H1 (cell line): ENCODE results near the gene COX7B2. TPM values are rescaled to one million over a fixed set of nuclear protein-coding genes. Genes with fewer than 3 reads are reported as not detected.
A peak's percentile ranks its signal among the peaks of the same experiment; 100 is the strongest.

ENCODE experiments used
- CTCF ChIA-PET: fragments of 300-600 bp; sonication (Branson Sonifier 250); formaldehyde crosslinking; loops from one replicate; lab custom pipeline; 2021; ENCODE audit not compliant: partially characterized antibody; lab: Charles Lee
- POLR2A ChIA-PET: fragments of 300-600 bp; sonication (Branson Sonifier 250); formaldehyde crosslinking; loops from one replicate; lab custom pipeline; 2021; ENCODE audit warnings: inconsistent platforms; ENCODE audit not compliant: partially characterized antibody; lab: Charles Lee
- DNase-seq, 2 experiments: peaks; one replicate each; pipeline versions ENCODE4 v3.0.0 to v3.0.0-alpha.2; 2010 to 2022; ENCODE audit warnings: low spot score in 2 of 2, low read depth in 1 of 2, mixed read lengths in 1 of 2
- FAIRE-seq: peaks from 2 replicates; lab custom pipeline; 2011; peaks lifted over from hg19 to GRCh38; lab: Jason Lieb, UNC
- H2AFZ ChIP-seq: 2 replicates; pipeline ENCODE4 v1.8.1; 2012; ENCODE audit warnings: low read length, inconsistent platforms
- H2AK5ac ChIP-seq: 2 replicates; pipeline ENCODE4 v1.6.1; 2013; ENCODE audit warnings: low read depth, low read length
- H2BK120ac ChIP-seq: replicated peaks from 2 replicates; pipeline ENCODE3; 2013; ENCODE audit warnings: low read depth, low read length, inconsistent platforms
- H2BK12ac ChIP-seq: 2 replicates; pipeline ENCODE4 v1.6.1; 2013; ENCODE audit warnings: low read depth, low read length
- H2BK15ac ChIP-seq: 2 replicates; pipeline ENCODE4 v1.6.1; 2013; ENCODE audit warnings: low read length
- H2BK20ac ChIP-seq: 2 replicates; pipeline ENCODE4 v1.6.1; 2013; ENCODE audit warnings: low read length
- H2BK5ac ChIP-seq: 2 replicates; pipeline ENCODE4 v1.6.1; 2013; ENCODE audit warnings: low read depth, low read length
- H3K14ac ChIP-seq: 2 replicates; pipeline ENCODE4 v1.6.1; 2013; ENCODE audit warnings: inconsistent platforms; ENCODE audit not compliant: insufficient read length
- H3K18ac ChIP-seq: 2 replicates; pipeline ENCODE4 v1.6.1; 2013; ENCODE audit warnings: low read length; ENCODE audit errors: extremely low read depth
- H3K23ac ChIP-seq: 2 replicates; pipeline ENCODE4 v1.6.1; 2013; ENCODE audit warnings: inconsistent platforms; ENCODE audit not compliant: insufficient read length
- H3K23me2 ChIP-seq: 2 replicates; pipeline ENCODE4 v1.6.1; 2013; ENCODE audit warnings: low read depth, low read length
- H3K27ac ChIP-seq: 2 replicates; pipeline ENCODE4 v1.6.1; 2011; ENCODE audit warnings: low read depth, low read length, inconsistent platforms
- H3K27me3 ChIP-seq, 4 experiments: replicated peaks in 1 of 4; 1 replicate in 1 of 4; 2 replicates in 3 of 4; pipeline versions ENCODE4 v1.6.1 to v1.8.1; 2011 to 2013; ENCODE audit warnings: low read length in 3 of 4, mild to moderate bottlenecking in 3 of 4, inconsistent platforms in 2 of 4, mixed read lengths in 2 of 4, moderate library complexity in 1 of 4; ENCODE audit not compliant: control insufficient read depth in 3 of 4, insufficient read depth in 3 of 4; ENCODE audit errors: extremely low read depth in 1 of 4
- H3K36me3 ChIP-seq, 4 experiments: 2 replicates each; pipeline versions ENCODE4 v1.6.1 to v1.8.1; 2011 to 2013; ENCODE audit warnings: mild to moderate bottlenecking in 4 of 4, low read length in 3 of 4, moderate library complexity in 2 of 4, control low read depth in 1 of 4, inconsistent platforms in 1 of 4; ENCODE audit not compliant: insufficient read depth in 4 of 4, control insufficient read depth in 2 of 4
- H3K4ac ChIP-seq: replicated peaks from 2 replicates; pipeline ENCODE3; 2013; ENCODE audit warnings: low read length, low read depth, mixed read lengths, inconsistent platforms; ENCODE audit not compliant: insufficient read length
- H3K4me1 ChIP-seq, 4 experiments: replicated peaks in 1 of 4; 1 replicate in 1 of 4; 2 replicates in 3 of 4; pipeline versions ENCODE4 v1.6.1 to v1.8.1; 2011 to 2013; ENCODE audit warnings: low read length in 3 of 4, inconsistent platforms in 2 of 4, mixed read lengths in 1 of 4; ENCODE audit not compliant: insufficient read depth in 4 of 4, control insufficient read depth in 3 of 4
- H3K4me2 ChIP-seq, 2 experiments: 2 replicates each; pipeline versions ENCODE4 v1.6.1 to v1.8.1; 2011 to 2013; ENCODE audit warnings: low read depth in 2 of 2, low read length in 2 of 2, control low read depth in 1 of 2, inconsistent platforms in 1 of 2, mild to moderate bottlenecking in 1 of 2; ENCODE audit not compliant: insufficient read depth in 1 of 2
- H3K4me3 ChIP-seq, 4 experiments: fragments of 200-600, 300-600 bp in 1 of 4; sonication (generic), shearing (Covaris generic), sonication (Bioruptor Twin) in 1 of 4; 2 replicates each; pipeline versions ENCODE4 v1.5.1 to v1.8.1; 2011 to 2016; ENCODE audit warnings: low read length in 4 of 4, low read depth in 3 of 4, control low read depth in 2 of 4, inconsistent platforms in 2 of 4, mild to moderate bottlenecking in 2 of 4, mixed read lengths in 1 of 4, moderate library complexity in 1 of 4; ENCODE audit not compliant: insufficient read depth in 2 of 4; ENCODE audit errors: extremely low read depth in 1 of 4
- H3K56ac ChIP-seq: replicated peaks from 2 replicates; pipeline ENCODE3; 2013; ENCODE audit warnings: low read depth, mild to moderate bottlenecking, mixed read lengths, low read length, inconsistent platforms; ENCODE audit not compliant: insufficient read length
- H3K79me1 ChIP-seq: 2 replicates; pipeline ENCODE4 v1.6.1; 2013; ENCODE audit warnings: low read depth, low read length, control low read depth
- H3K79me2 ChIP-seq, 2 experiments: 2 replicates each; pipeline versions ENCODE4 v1.6.1 to v1.8.1; 2012 to 2013; ENCODE audit warnings: low read length in 2 of 2, mild to moderate bottlenecking in 2 of 2, inconsistent platforms in 1 of 2; ENCODE audit not compliant: insufficient read depth in 2 of 2, control insufficient read depth in 1 of 2
- H3K9ac ChIP-seq, 4 experiments: replicated peaks in 1 of 4; 1 replicate in 1 of 4; 2 replicates in 3 of 4; pipeline versions ENCODE4 v1.6.1 to v1.8.1; 2011 to 2013; ENCODE audit warnings: low read depth in 3 of 4, low read length in 3 of 4, control low read depth in 2 of 4, mild to moderate bottlenecking in 2 of 4, moderate library complexity in 2 of 4, inconsistent platforms in 1 of 4; ENCODE audit errors: extremely low read depth in 1 of 4
- H3K9me3 ChIP-seq, 2 experiments: 2 replicates each; pipeline versions ENCODE4 v1.6.1 to v1.8.1; 2012 to 2013; ENCODE audit warnings: mild to moderate bottlenecking in 2 of 2, moderate library complexity in 2 of 2, control low read depth in 1 of 2, inconsistent platforms in 1 of 2, low read depth in 1 of 2, low read length in 1 of 2, mixed read lengths in 1 of 2; ENCODE audit not compliant: insufficient read depth in 2 of 2
- H4K20me1 ChIP-seq, 2 experiments: replicated peaks in 1 of 2; 2 replicates each; pipeline versions ENCODE3 to v1.8.1; 2011 to 2013; ENCODE audit warnings: inconsistent platforms in 2 of 2, low read length in 2 of 2, mild to moderate bottlenecking in 1 of 2; ENCODE audit not compliant: insufficient read depth in 2 of 2, control insufficient read depth in 1 of 2
- H4K5ac ChIP-seq: 2 replicates; pipeline ENCODE4 v1.6.1; 2013; ENCODE audit warnings: low read length, low read depth, mixed read lengths, inconsistent platforms; ENCODE audit not compliant: insufficient read length
- H4K8ac ChIP-seq: 2 replicates; pipeline ENCODE4 v1.8.0; 2013; ENCODE audit warnings: mild to moderate bottlenecking, moderate library complexity, low read length, inconsistent platforms; ENCODE audit not compliant: insufficient read depth; ENCODE audit errors: extremely low read depth
- H4K91ac ChIP-seq: replicated peaks from 2 replicates; pipeline ENCODE3; 2013; ENCODE audit warnings: low read length, mixed read lengths, inconsistent platforms; ENCODE audit not compliant: insufficient read length
- ATF3 ChIP-seq: IDR thresholded peaks from 2 replicates; pipeline ENCODE4 v1.6.1; 2011; ENCODE audit warnings: low read depth, mild to moderate bottlenecking, low read length; ENCODE audit not compliant: insufficient read depth
- EGR1 ChIP-seq: IDR thresholded peaks from 2 replicates; pipeline ENCODE4 v1.6.1; 2011; ENCODE audit warnings: low read depth, low read length, borderline replicate concordance
- EZH2 ChIP-seq: fragments of 200-600 bp; sonication (generic); IDR thresholded peaks from 2 replicates; pipeline ENCODE4 v1.7.1; 2012; ENCODE audit warnings: low read depth, mild to moderate bottlenecking, moderate library complexity, low read length, inconsistent platforms; ENCODE audit not compliant: severe bottlenecking
- JUN ChIP-seq: IDR thresholded peaks from 2 replicates; pipeline ENCODE4 v1.6.1; 2011; ENCODE audit warnings: low read depth, mild to moderate bottlenecking, improper control_type of control experiment, low read length
- JUND ChIP-seq: IDR thresholded peaks from 2 replicates; pipeline ENCODE4 v1.6.1; 2011; ENCODE audit warnings: mild to moderate bottlenecking, improper control_type of control experiment, low read length
- NRF1 ChIP-seq: IDR thresholded peaks from 2 replicates; pipeline ENCODE4 v1.6.1; 2011; ENCODE audit warnings: mild to moderate bottlenecking, low read depth, low read length, improper control_type of control experiment
- RAD21 ChIP-seq, 2 experiments: IDR thresholded peaks in 1 of 2; conservative IDR thresholded peaks in 1 of 2; 2 replicates each; pipeline ENCODE4 v1.6.1; 2011; ENCODE audit warnings: low read depth in 2 of 2, low read length in 2 of 2, improper control_type of control experiment in 1 of 2, inconsistent platforms in 1 of 2, mild to moderate bottlenecking in 1 of 2, moderate library complexity in 1 of 2
- RBBP5 ChIP-seq: IDR thresholded peaks from 2 replicates; pipeline ENCODE4 v1.7.1; 2012; ENCODE audit warnings: low read depth, mild to moderate bottlenecking, inconsistent platforms, low read length, moderate library complexity, borderline replicate concordance
- SP2 ChIP-seq: IDR thresholded peaks from 2 replicates; pipeline ENCODE4 v1.6.1; 2012; ENCODE audit warnings: mild to moderate bottlenecking, low read length, inconsistent platforms
- SRF ChIP-seq: IDR thresholded peaks from 2 replicates; pipeline ENCODE4 v1.6.1; 2011; ENCODE audit warnings: mild to moderate bottlenecking, low read depth, low read length, moderate library complexity
- TAF1 ChIP-seq: IDR thresholded peaks from 2 replicates; pipeline ENCODE4 v1.6.1; 2011; ENCODE audit warnings: mild to moderate bottlenecking, low read depth, low read length
- TBP ChIP-seq: IDR thresholded peaks from 2 replicates; pipeline ENCODE4 v1.6.1; 2011; ENCODE audit warnings: low read depth, low read length, improper control_type of control experiment
- WGBS, 2 experiments: shearing (Covaris generic) in 1 of 2; methylation state at CpG; one replicate each; pipeline versions ENCODE4 v1.1.6 to v1.1.7; 2013 to 2015; ENCODE audit warnings: low lambda C conversion rate in 2 of 2, mixed read lengths in 2 of 2, inconsistent platforms in 1 of 2, low coverage in 1 of 2, missing lambda C conversion rate in 1 of 2; ENCODE audit not compliant: insufficient replicate concordance in 2 of 2, insufficient coverage in 1 of 2, insufficient read length in 1 of 2; ENCODE audit errors: extremely low coverage in 1 of 2, missing lambda C conversion rate in 1 of 2; 5-methylcytosine and 5-hydroxymethylcytosine counted together
- polyA plus RNA-seq, 7 experiments: library from polyadenylated mRNA; depleted of rRNA in 3 of 7; stranded (reverse) in 5 of 7; unstranded in 2 of 7; fragments of >200 nt in 5 of 7; fragments of 200-250 nt in 2 of 7; gene quantifications; 1 replicate in 5 of 7; 2 replicates in 1 of 7; 4 replicates in 1 of 7; pipeline versions ENCODE4 v1.2.1 to v1.2.3, GENCODE V29; 2011 to 2013; ENCODE audit warnings: missing spikeins in 2 of 7, mixed read lengths in 2 of 7
- total RNA-seq: library from RNA; stranded (reverse); fragmentation: NEBNext Ultra II Directional; extraction: Animal tissue kit (Norgen Biotek cat#: 25700); gene quantifications from 2 replicates; pipeline ENCODE4 v1.2.1, GENCODE V29; 2021

The COX7B2 gene
- total and polyA plus RNA-seq, 2 of the 8 experiments (the other 6 are each of a cell fraction or from before 2014, with no cell fraction given): not detected

GRCh38 chr4:46715468-46715867, 193.6 kb downstream of the COX7B2 start:
- no peaks in the 10 kb centered on the region for H3K27me3 ChIP-seq
- H4K20me1 ChIP-seq: no peaks in the 10 kb centered on the region
- H2BK15ac ChIP-seq: no peak overlapping the region
- H3K4me3 ChIP-seq: no peak overlapping the region
- H3K14ac ChIP-seq: no peak overlapping the region
- ChIA-PET CTCF (interaction anchor here (1.4 kb wide), 1 partner anchor 619 kb away, joined by 4 read pairs; no protein-coding TSS in a partner anchor), POLR2A (no interaction called here)
- no peaks in the 10 kb centered on the region for H3K36me3 ChIP-seq
- H3K56ac ChIP-seq: no peak overlapping the region
- H4K91ac ChIP-seq: no peak overlapping the region
- FAIRE-seq (no peak), DNase-seq (no peak)
- no peak overlapping the region for H3K4ac ChIP-seq
- H3K9me3 ChIP-seq: no peaks in the 10 kb centered on the region
- no peak overlapping the region for H3K9ac ChIP-seq
- H3K27ac ChIP-seq: no peak overlapping the region
- H2BK120ac ChIP-seq: no peak overlapping the region
- no peak overlapping the region for H2BK20ac ChIP-seq
- no peak overlapping the region for H2BK12ac ChIP-seq
- H3K79me1 ChIP-seq: no peaks in the 10 kb centered on the region
- H3K4me2 ChIP-seq: no peak overlapping the region
- H3K23me2 ChIP-seq: no peaks in the 10 kb centered on the region
- H2BK5ac ChIP-seq: no peak overlapping the region
- H3K4me1 ChIP-seq: no peaks in the 10 kb centered on the region
- no peak overlapping the region for H4K5ac ChIP-seq
- H3K79me2 ChIP-seq: no peaks in the 10 kb centered on the region
- no peak overlapping the region for H4K8ac ChIP-seq
- H3K18ac ChIP-seq: no peak overlapping the region
- H2AFZ ChIP-seq: no peak overlapping the region
- H2AK5ac ChIP-seq: no peak overlapping the region
- H3K23ac ChIP-seq: no peak overlapping the region
- WGBS, 2 experiments: 89% methylated on average over 3 of the region's 3 CpGs; no CpG with 5 or more reads in 1 of the 2 experiments
- TF ChIP-seq SRF: no peak
- no peak for TF ChIP-seq ATF3
- TF ChIP-seq EZH2: no peak
- TF ChIP-seq TBP: no peak
- no peak for TF ChIP-seq SP2
- no peak for TF ChIP-seq JUN
- no peak for TF ChIP-seq JUND
- no peak for TF ChIP-seq NRF1
- TF ChIP-seq EGR1: no peak
- TF ChIP-seq TAF1: no peak
- TF ChIP-seq RBBP5: no peak
- peak in 1 of 2 experiments; percentile 36; a peak in 2 of 4 replicates for TF ChIP-seq RAD21 (IDR thresholded peaks at IDR 0.05 in 1 of 2, conservative IDR thresholded peaks at IDR 0.05 in 1 of 2; ENCODE audit: low read depth in 2 of 2, low read length in 2 of 2)
